Stimulated activated naive CD4-positive, alpha-beta T cell treated with Interleukin-2 at 50 U/mL for 16 hours (primary cell): Measurements from ENCODE around the gene PIAS3.
"Not testable (repeated sequence)": the region's sequence is repeated elsewhere in the genome, so short reads cannot be mapped to it uniquely, and the experiment has no call there.

Experiments used
- DNase-seq: peaks from one replicate; lab custom pipeline; 2025; lab: John Stamatoyannopoulos, UW

The PIAS3 gene

GRCh38 chr1:145823565-145824498 lies 35.0 kb downstream of the PIAS3 start, which contains the start of the genes POLR3C and RNF115:
Gene POLR3C, plus strand, starts transcription at chr1:145824200. Its CDS starts 1,577 bp downstream, at chr1:145825777.
Gene RNF115, minus strand, starts transcription at chr1:145824095. Its CDS starts 222 bp downstream, at chr1:145823873.
- DNase-seq = peak; percentile 84

- DNase-seq = not testable (repeated sequence)
These were observed 36.0 kb downstream of the PIAS3 start for GRCh38 chr1:145822779-145823331.

GRCh38 chr1:145818095-145818494 lies 40.8 kb downstream of the PIAS3 start:
- not testable (repeated sequence) for DNase-seq

DNA sequence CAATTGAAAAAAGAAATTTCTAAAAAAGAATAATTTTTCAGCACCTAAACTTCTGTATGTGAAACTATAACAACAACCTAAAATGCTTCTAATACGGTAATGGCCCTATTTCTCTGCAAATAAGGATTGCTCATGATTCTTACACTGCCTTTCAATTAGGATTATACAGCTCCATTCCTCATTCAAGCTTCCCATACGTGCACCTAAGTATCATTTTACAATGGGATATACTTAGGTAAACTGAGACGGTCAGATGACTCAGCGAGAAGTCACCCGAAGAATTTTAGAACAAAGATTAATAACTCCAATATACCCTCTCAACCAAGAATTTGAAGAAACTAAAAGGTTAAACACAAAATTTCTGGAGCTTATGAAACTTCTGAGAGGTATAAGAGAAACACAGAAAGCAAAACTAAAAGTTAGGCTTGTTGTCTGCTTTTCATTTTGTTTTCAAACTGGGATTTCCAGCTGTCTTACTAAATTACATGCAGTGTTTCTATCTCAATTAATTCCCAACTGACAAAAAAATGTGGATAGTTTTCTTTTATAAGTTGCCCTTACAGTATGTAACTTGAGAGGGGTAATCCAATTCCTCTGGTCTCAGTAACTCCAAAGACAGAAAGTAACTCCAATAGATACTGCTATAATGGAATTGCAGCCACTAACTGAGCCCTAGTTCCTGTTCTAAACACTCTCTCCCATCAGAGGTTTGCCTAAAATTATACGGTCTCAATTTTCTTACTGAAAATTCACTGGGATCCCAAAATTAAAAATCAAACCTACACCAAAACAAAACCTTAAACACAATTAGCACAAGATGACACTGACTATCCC lies 45.7 kb downstream of the PIAS3 start:
- not testable (repeated sequence) for DNase-seq

- no peak for DNase-seq
These were observed 52.0 kb downstream of the PIAS3 start for GRCh38 chr1:145806844-145807243.

DNA sequence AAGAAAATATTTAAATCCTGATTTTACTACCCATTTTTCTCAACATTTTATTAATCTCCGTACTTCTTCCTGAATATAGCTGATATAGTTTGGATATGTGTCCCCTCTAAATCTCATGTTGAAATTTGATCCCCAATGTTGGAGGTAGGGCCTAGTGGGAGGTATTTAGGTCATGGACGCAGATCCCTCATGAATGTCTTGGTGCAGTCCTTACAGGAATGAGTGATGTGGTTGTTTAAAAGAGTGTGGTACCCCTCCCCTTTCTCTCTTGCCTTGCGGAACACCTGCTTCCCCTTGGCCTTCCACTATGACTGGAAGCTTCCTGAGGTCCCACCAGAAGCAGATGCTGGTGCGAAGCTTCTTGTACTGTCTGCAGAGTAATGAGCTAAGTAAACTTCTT lies 52.5 kb downstream of the PIAS3 start:
- no peak for DNase-seq

GRCh38 chr1:145805057-145805456 lies 53.8 kb downstream of the PIAS3 start:
- DNase-seq = no peak

GRCh38 chr1:145804235-145805045 lies 54.4 kb downstream of the PIAS3 start:
- DNase-seq = no peak

- no peak for DNase-seq
These were observed 59.1 kb downstream of the PIAS3 start for GRCh38 chr1:145799806-145800205.
